ENCODE measurements around the gene USP50.

USP50 gene

GRCh38 chr15:50556642-50557371 lies 10.3 kb upstream of the USP50 start:
- Histone ChIP-seq H3K4me1 (ENCODE audit: control insufficient read depth in 1 of 2, insufficient read depth in 2 of 2, low read length in 2 of 2) (no peaks in the 10 kb centered on the region), H3K4me3 (ENCODE audit: low read depth in 1 of 2, low read length in 2 of 2) (no peak overlapping the region), H3K9me3 (ENCODE audit: control insufficient read depth in 1 of 2, low read length in 2 of 2) (no peaks in the 10 kb centered on the region), H3K9ac (ENCODE audit: low read depth in 1 of 2, low read length in 2 of 2) (no peak overlapping the region), H3K27ac (ENCODE audit: low read depth, low read length) (no peak overlapping the region), H3K36me3 (ENCODE audit: control insufficient read depth in 1 of 2, insufficient read depth in 2 of 2, low read length in 2 of 2) (peaks cover 0 to 18% of the 10 kb centered on the region in 2 donors), H3K27me3 (ENCODE audit: control insufficient read depth in 1 of 2, insufficient read depth in 2 of 2, low read length in 2 of 2) (no peaks in the 10 kb centered on the region)

- H3K9ac ChIP-seq (ENCODE audit: low read depth in 1 of 2, low read length in 2 of 2), result no peak overlapping the region
- H3K27me3 ChIP-seq (ENCODE audit: control insufficient read depth in 1 of 2, insufficient read depth in 2 of 2, low read length in 2 of 2), result no peaks in the 10 kb centered on the region
- H3K9me3 ChIP-seq (ENCODE audit: control insufficient read depth in 1 of 2, low read length in 2 of 2), result no peaks in the 10 kb centered on the region
- no peaks in the 10 kb centered on the region for H3K4me1 ChIP-seq (ENCODE audit: control insufficient read depth in 1 of 2, insufficient read depth in 2 of 2, low read length in 2 of 2)
- no peak overlapping the region for H3K4me3 ChIP-seq (ENCODE audit: low read depth in 1 of 2, low read length in 2 of 2)
- no peak overlapping the region for H3K27ac ChIP-seq (ENCODE audit: low read depth, low read length)
- H3K36me3 ChIP-seq (ENCODE audit: control insufficient read depth in 1 of 2, insufficient read depth in 2 of 2, low read length in 2 of 2), result no peaks in the 10 kb centered on the region
Measured at GRCh38 chr15:50552238-50552637, 5.8 kb upstream of the USP50 start.

GRCh38 chr15:50549326-50549725 lies 2.9 kb upstream of the USP50 start:
- no peak overlapping the region for H3K4me3 ChIP-seq (ENCODE audit: low read depth in 1 of 2, low read length in 2 of 2)
- no peak overlapping the region for H3K9ac ChIP-seq (ENCODE audit: low read depth in 1 of 2, low read length in 2 of 2)
- no peaks in the 10 kb centered on the region for H3K4me1 ChIP-seq (ENCODE audit: control insufficient read depth in 1 of 2, insufficient read depth in 2 of 2, low read length in 2 of 2)
- H3K9me3 ChIP-seq (ENCODE audit: control insufficient read depth in 1 of 2, low read length in 2 of 2), result no peaks in the 10 kb centered on the region
- no peaks in the 10 kb centered on the region for H3K27me3 ChIP-seq (ENCODE audit: control insufficient read depth in 1 of 2, insufficient read depth in 2 of 2, low read length in 2 of 2)
- H3K36me3 ChIP-seq (ENCODE audit: control insufficient read depth in 1 of 2, insufficient read depth in 2 of 2, low read length in 2 of 2), result no peaks in the 10 kb centered on the region
- H3K27ac ChIP-seq (ENCODE audit: low read depth, low read length), result no peak overlapping the region

- H3K27ac ChIP-seq (ENCODE audit: low read depth, low read length), result no peak overlapping the region
- no peaks in the 10 kb centered on the region for H3K27me3 ChIP-seq (ENCODE audit: control insufficient read depth in 1 of 2, insufficient read depth in 2 of 2, low read length in 2 of 2)
- H3K4me1 ChIP-seq (ENCODE audit: control insufficient read depth in 1 of 2, insufficient read depth in 2 of 2, low read length in 2 of 2), result no peaks in the 10 kb centered on the region
- H3K9ac ChIP-seq (ENCODE audit: low read depth in 1 of 2, low read length in 2 of 2), result no peak overlapping the region
- H3K9me3 ChIP-seq (ENCODE audit: control insufficient read depth in 1 of 2, low read length in 2 of 2), result no peaks in the 10 kb centered on the region
- no peaks in the 10 kb centered on the region for H3K36me3 ChIP-seq (ENCODE audit: control insufficient read depth in 1 of 2, insufficient read depth in 2 of 2, low read length in 2 of 2)
- no peak overlapping the region for H3K4me3 ChIP-seq (ENCODE audit: low read depth in 1 of 2, low read length in 2 of 2)
Measured at GRCh38 chr15:50544368-50544767, 2.1 kb downstream of the USP50 start.

- H3K4me3 ChIP-seq (ENCODE audit: low read depth in 1 of 2, low read length in 2 of 2), result no peak overlapping the region
- no peaks in the 10 kb centered on the region for H3K36me3 ChIP-seq (ENCODE audit: control insufficient read depth in 1 of 2, insufficient read depth in 2 of 2, low read length in 2 of 2)
- no peaks in the 10 kb centered on the region for H3K4me1 ChIP-seq (ENCODE audit: control insufficient read depth in 1 of 2, insufficient read depth in 2 of 2, low read length in 2 of 2)
- H3K27ac ChIP-seq (ENCODE audit: low read depth, low read length), result no peak overlapping the region
- no peaks in the 10 kb centered on the region for H3K27me3 ChIP-seq (ENCODE audit: control insufficient read depth in 1 of 2, insufficient read depth in 2 of 2, low read length in 2 of 2)
- no peak overlapping the region for H3K9ac ChIP-seq (ENCODE audit: low read depth in 1 of 2, low read length in 2 of 2)
- H3K9me3 ChIP-seq (ENCODE audit: control insufficient read depth in 1 of 2, low read length in 2 of 2), result no peaks in the 10 kb centered on the region
Measured at GRCh38 chr15:50543556-50543955, 2.9 kb downstream of the USP50 start.

GRCh38 chr15:50542887-50543210 lies 3.6 kb downstream of the USP50 start:
- no peak overlapping the region for H3K9ac ChIP-seq (ENCODE audit: low read depth in 1 of 2, low read length in 2 of 2)
- H3K36me3 ChIP-seq (ENCODE audit: control insufficient read depth in 1 of 2, insufficient read depth in 2 of 2, low read length in 2 of 2), result no peaks in the 10 kb centered on the region
- no peaks in the 10 kb centered on the region for H3K4me1 ChIP-seq (ENCODE audit: control insufficient read depth in 1 of 2, insufficient read depth in 2 of 2, low read length in 2 of 2)
- H3K27me3 ChIP-seq (ENCODE audit: control insufficient read depth in 1 of 2, insufficient read depth in 2 of 2, low read length in 2 of 2), result no peaks in the 10 kb centered on the region
- no peak overlapping the region for H3K27ac ChIP-seq (ENCODE audit: low read depth, low read length)
- H3K9me3 ChIP-seq (ENCODE audit: control insufficient read depth in 1 of 2, low read length in 2 of 2), result no peaks in the 10 kb centered on the region
- no peak overlapping the region for H3K4me3 ChIP-seq (ENCODE audit: low read depth in 1 of 2, low read length in 2 of 2)

GRCh38 chr15:50531766-50532165 lies 14.7 kb downstream of the USP50 start:
- H3K27me3 ChIP-seq (ENCODE audit: control insufficient read depth in 1 of 2, insufficient read depth in 2 of 2, low read length in 2 of 2), result no peaks in the 10 kb centered on the region
- no peaks in the 10 kb centered on the region for H3K9me3 ChIP-seq (ENCODE audit: control insufficient read depth in 1 of 2, low read length in 2 of 2)
- no peaks in the 10 kb centered on the region for H3K36me3 ChIP-seq (ENCODE audit: control insufficient read depth in 1 of 2, insufficient read depth in 2 of 2, low read length in 2 of 2)
- no peaks in the 10 kb centered on the region for H3K4me1 ChIP-seq (ENCODE audit: control insufficient read depth in 1 of 2, insufficient read depth in 2 of 2, low read length in 2 of 2)
- H3K9ac ChIP-seq (ENCODE audit: low read depth in 1 of 2, low read length in 2 of 2), result no peak overlapping the region
- H3K4me3 ChIP-seq (ENCODE audit: low read depth in 1 of 2, low read length in 2 of 2), result no peak overlapping the region
- no peak overlapping the region for H3K27ac ChIP-seq (ENCODE audit: low read depth, low read length)

GRCh38 chr15:50531163-50531562 lies 15.3 kb downstream of the USP50 start:
- no peaks in the 10 kb centered on the region for H3K36me3 ChIP-seq (ENCODE audit: control insufficient read depth in 1 of 2, insufficient read depth in 2 of 2, low read length in 2 of 2)
- no peak overlapping the region for H3K9ac ChIP-seq (ENCODE audit: low read depth in 1 of 2, low read length in 2 of 2)
- no peak overlapping the region for H3K27ac ChIP-seq (ENCODE audit: low read depth, low read length)
- no peaks in the 10 kb centered on the region for H3K9me3 ChIP-seq (ENCODE audit: control insufficient read depth in 1 of 2, low read length in 2 of 2)
- H3K4me3 ChIP-seq (ENCODE audit: low read depth in 1 of 2, low read length in 2 of 2), result no peak overlapping the region
- no peaks in the 10 kb centered on the region for H3K27me3 ChIP-seq (ENCODE audit: control insufficient read depth in 1 of 2, insufficient read depth in 2 of 2, low read length in 2 of 2)
- H3K4me1 ChIP-seq (ENCODE audit: control insufficient read depth in 1 of 2, insufficient read depth in 2 of 2, low read length in 2 of 2), result no peaks in the 10 kb centered on the region

GRCh38 chr15:50523851-50524251 lies 22.6 kb downstream of the USP50 start:
- no peaks in the 10 kb centered on the region for H3K36me3 ChIP-seq (ENCODE audit: control insufficient read depth in 1 of 2, insufficient read depth in 2 of 2, low read length in 2 of 2)
- no peaks in the 10 kb centered on the region for H3K4me1 ChIP-seq (ENCODE audit: control insufficient read depth in 1 of 2, insufficient read depth in 2 of 2, low read length in 2 of 2)
- H3K27me3 ChIP-seq (ENCODE audit: control insufficient read depth in 1 of 2, insufficient read depth in 2 of 2, low read length in 2 of 2), result no peaks in the 10 kb centered on the region
- H3K9me3 ChIP-seq (ENCODE audit: control insufficient read depth in 1 of 2, low read length in 2 of 2), result no peaks in the 10 kb centered on the region
- H3K4me3 ChIP-seq (ENCODE audit: low read depth in 1 of 2, low read length in 2 of 2), result no peak overlapping the region
- H3K27ac ChIP-seq (ENCODE audit: low read depth, low read length), result no peak overlapping the region
- H3K9ac ChIP-seq (ENCODE audit: low read depth in 1 of 2, low read length in 2 of 2), result no peak overlapping the region

GRCh38 chr15:50519740-50520425 lies 26.6 kb downstream of the USP50 start:
- Histone ChIP-seq H3K27ac (ENCODE audit: low read depth, low read length) (no peak overlapping the region), H3K9ac (ENCODE audit: low read depth in 1 of 2, low read length in 2 of 2) (no peak overlapping the region), H3K27me3 (ENCODE audit: control insufficient read depth in 1 of 2, insufficient read depth in 2 of 2, low read length in 2 of 2) (no peaks in the 10 kb centered on the region), H3K9me3 (ENCODE audit: control insufficient read depth in 1 of 2, low read length in 2 of 2) (peaks cover 0 to 3% of the 10 kb centered on the region in 2 donors), H3K4me1 (ENCODE audit: control insufficient read depth in 1 of 2, insufficient read depth in 2 of 2, low read length in 2 of 2) (no peaks in the 10 kb centered on the region), H3K36me3 (ENCODE audit: control insufficient read depth in 1 of 2, insufficient read depth in 2 of 2, low read length in 2 of 2) (no peaks in the 10 kb centered on the region), H3K4me3 (ENCODE audit: low read depth in 1 of 2, low read length in 2 of 2) (no peak overlapping the region)
